DND-41 (cell line): ENCODE results near the gene FBXO3.

ENCODE experiments used
- CTCF ChIP-seq: IDR thresholded peaks from 2 replicates; pipeline ENCODE4 v1.5.1; 2012; ENCODE audit warnings: borderline replicate concordance, low read length, moderate library complexity, mild to moderate bottlenecking; ENCODE audit not compliant: poor library complexity, severe bottlenecking; ENCODE audit errors: extremely low read depth
- EZH2 ChIP-seq: IDR thresholded peaks from 3 replicates; pipeline ENCODE4 v1.6.1; 2012; ENCODE audit warnings: borderline replicate concordance, low read depth, mild to moderate bottlenecking, moderate library complexity, low read length, inconsistent platforms; ENCODE audit not compliant: severe bottlenecking

- TF ChIP-seq CTCF, result no peak
- TF ChIP-seq EZH2, result no peak
Observed at GRCh38 chr11:33804471-33804870, 30.2 kb upstream of the FBXO3 start.
